ENCODE measurements around the gene THSD4. TPM values are rescaled to one million over a fixed set of nuclear protein-coding genes. Genes with fewer than 3 reads are reported as not detected.

THSD4 gene
- polyA plus RNA-seq, 2 of the 4 experiments (the other 2 are of a cell fraction): 15.8 to 40.7 TPM

DNA sequence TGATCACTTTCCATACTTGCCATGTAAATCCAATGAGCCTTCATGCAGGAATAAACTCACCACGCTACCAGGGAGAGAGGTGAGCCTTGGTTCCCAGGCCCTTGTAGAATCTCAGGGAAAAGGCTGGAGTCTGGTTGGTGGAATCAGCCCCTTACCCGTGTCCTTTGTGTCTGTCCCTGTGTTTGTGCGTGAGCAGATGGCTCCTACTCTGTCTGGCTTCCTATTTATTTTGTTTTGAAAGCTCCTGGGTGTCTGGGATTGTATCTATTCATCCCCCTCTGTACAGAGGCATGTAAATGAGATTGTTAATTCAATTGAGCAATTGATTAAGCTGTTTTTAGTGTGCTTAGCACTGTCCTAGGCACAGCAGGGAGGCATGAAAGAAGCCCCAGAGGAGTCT, 278.1 kb downstream of the THSD4 start (continued):
- TF ChIP-seq HMGXB4 (CRISPR knock-in tag; IDR thresholded peaks at IDR 0.05; ENCODE audit: borderline replicate concordance) (no peak), EP300 (IDR thresholded peaks at IDR 0.05) (no peak), ATOH8 (CRISPR knock-in tag; IDR thresholded peaks at IDR 0.05; ENCODE audit: low read depth) (no peak)

DNA sequence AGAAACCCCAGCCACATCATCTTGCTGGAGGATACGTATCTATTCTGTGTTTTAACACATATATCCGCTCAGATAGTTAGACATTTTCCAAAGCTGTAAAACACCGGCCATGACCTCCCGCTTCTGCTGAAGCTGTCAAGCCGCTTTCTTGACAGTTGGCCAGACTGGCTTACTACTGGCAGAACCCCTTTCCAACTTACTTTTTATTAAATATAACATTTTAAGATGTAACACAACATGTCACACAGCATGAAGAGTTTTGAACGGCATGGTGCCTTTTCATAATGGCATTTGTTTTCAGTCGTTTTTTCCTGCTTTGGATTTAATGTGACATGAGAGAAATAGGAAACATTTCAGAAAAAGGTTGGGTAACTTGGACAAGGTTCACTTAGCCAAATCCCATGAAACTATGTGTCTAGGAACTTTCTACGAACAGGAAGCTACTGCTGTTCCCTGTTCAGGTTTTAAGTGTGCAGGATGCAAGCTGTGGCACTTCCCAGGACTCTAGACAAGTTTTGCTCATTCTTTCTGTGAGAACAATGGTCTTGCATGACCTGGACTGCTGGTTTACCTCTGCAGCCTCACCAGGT, 281.4 kb downstream of the THSD4 start:
- POLR2A ChIA-PET: no interaction called here
- 82% methylated on average over 8 of the region's 8 CpGs for WGBS (ENCODE audit: missing lambda C conversion rate)
- TF ChIP-seq MYC (IDR thresholded peaks at IDR 0.05; ENCODE audit: borderline replicate concordance, low read length) (no peak), TFCP2L1 (CRISPR knock-in tag; IDR thresholded peaks at IDR 0.05) (no peak), ATOH8 (CRISPR knock-in tag; IDR thresholded peaks at IDR 0.05; ENCODE audit: low read depth) (no peak), RNF2 (IDR thresholded peaks at IDR 0.05; ENCODE audit: borderline replicate concordance, low read depth) (no peak), RFX5 (IDR thresholded peaks at IDR 0.05) (no peak), CHD2 (IDR thresholded peaks at IDR 0.05; ENCODE audit: low read length, partially characterized antibody) (no peak), JUNB (IDR thresholded peaks at IDR 0.05) (no peak), SREBF2 (IDR thresholded peaks at IDR 0.05) (no peak), HOXB5 (CRISPR knock-in tag; IDR thresholded peaks at IDR 0.05) (no peak), HDAC2 (IDR thresholded peaks at IDR 0.05) (no peak), REST (IDR thresholded peaks at IDR 0.05) (no peak), GATA3 (IDR thresholded peaks at IDR 0.05; ENCODE audit: borderline replicate concordance) (no peak), ESRRA (IDR thresholded peaks at IDR 0.05; ENCODE audit: borderline replicate concordance, low read length) (no peak), EHMT2 (IDR thresholded peaks at IDR 0.05; ENCODE audit: low read depth) (no peak), POLR2AphosphoS2 (conservative IDR thresholded peaks at IDR 0.05; ENCODE audit: low read length) (no peak), CBX2 (IDR thresholded peaks at IDR 0.05; ENCODE audit: borderline replicate concordance, low read depth) (no peak), NPAS2 (CRISPR knock-in tag; IDR thresholded peaks at IDR 0.05; ENCODE audit: borderline replicate concordance) (no peak)
- TF ChIP-seq, protein P1, sequence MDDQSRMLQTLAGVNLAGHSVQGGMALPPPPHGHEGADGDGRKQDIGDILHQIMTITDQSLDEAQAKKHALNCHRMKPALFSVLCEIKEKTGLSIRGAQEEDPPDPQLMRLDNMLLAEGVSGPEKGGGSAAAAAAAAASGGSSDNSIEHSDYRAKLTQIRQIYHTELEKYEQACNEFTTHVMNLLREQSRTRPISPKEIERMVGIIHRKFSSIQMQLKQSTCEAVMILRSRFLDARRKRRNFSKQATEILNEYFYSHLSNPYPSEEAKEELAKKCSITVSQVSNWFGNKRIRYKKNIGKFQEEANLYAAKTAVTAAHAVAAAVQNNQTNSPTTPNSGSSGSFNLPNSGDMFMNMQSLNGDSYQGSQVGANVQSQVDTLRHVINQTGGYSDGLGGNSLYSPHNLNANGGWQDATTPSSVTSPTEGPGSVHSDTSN (IDR thresholded peaks at IDR 0.05): no peak
- no peak for DNase-seq (ENCODE audit: low read depth in 1 of 2, low spot score in 1 of 2)
- Histone ChIP-seq H3K27ac (peak overlapping the region; percentile 8 to 20; a peak in 4 of 6 replicates), H3K4me3 (no peak overlapping the region), H3K9me3 (no peaks in the 10 kb centered on the region), H3K4me2 (0 out of 3 replicates have a peak overlapping the region, but pooled peaks have one; percentile 2), H3K4me1 (peaks cover 12% of the 10 kb centered on the region)
- CTCF ChIA-PET: interaction anchor here (0.7 to 1.3 kb wide), 3 partner anchors 11 to 44 kb away, joined by 3 to 7 read pairs (median 3); no protein-coding TSS in a partner anchor
- no peak for ATAC-seq
- no peak for FAIRE-seq

Measured in A549 (cell line).